GM10847 (cell line): ENCODE data around the gene MSX1.

Experiments used
- POLR2A ChIP-seq: IDR thresholded peaks from 2 replicates; pipeline ENCODE4 v1.6.1; 2011; ENCODE audit not compliant: insufficient read length; ENCODE audit errors: extremely low read depth

The MSX1 gene

DNA sequence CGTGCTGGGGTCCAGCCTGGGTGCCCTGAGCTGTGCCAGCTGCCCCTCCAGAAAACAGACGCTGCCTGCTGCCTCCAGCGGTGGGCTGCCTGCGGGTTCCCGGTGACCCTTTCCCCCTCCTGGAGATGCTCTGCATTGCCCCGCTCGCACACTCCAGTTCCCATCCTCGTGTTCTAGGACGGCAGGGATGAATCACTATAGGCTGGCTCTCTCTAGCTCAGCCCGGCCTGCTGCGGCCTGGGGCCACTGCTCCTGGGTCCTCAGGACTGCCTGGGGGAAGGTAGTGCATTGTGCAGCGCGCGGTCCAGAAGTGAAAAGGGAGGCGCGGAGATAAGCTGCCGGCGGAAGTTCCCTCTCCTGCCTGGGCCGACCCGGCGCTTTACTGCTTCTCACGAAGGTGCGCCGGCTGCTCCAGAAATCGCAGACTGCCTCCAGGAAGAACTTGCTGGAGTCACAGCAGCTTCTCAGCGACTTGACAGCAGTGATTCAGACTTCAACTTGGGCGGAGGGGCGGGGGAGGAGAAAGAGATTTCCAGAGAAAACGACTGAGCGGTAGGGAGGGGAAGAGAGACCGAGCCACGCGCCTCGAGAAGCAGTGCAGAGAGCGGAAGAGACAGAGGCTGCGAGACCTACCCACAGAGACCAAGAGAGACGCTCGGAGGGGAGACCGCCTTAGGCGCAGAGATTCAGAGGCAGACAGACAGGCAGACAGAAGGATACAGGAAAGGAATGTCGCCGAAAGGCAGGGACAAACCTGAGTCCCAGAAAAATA is 6.7 kb upstream of the MSX1 start:
- no peak for TF ChIP-seq POLR2A

DNA sequence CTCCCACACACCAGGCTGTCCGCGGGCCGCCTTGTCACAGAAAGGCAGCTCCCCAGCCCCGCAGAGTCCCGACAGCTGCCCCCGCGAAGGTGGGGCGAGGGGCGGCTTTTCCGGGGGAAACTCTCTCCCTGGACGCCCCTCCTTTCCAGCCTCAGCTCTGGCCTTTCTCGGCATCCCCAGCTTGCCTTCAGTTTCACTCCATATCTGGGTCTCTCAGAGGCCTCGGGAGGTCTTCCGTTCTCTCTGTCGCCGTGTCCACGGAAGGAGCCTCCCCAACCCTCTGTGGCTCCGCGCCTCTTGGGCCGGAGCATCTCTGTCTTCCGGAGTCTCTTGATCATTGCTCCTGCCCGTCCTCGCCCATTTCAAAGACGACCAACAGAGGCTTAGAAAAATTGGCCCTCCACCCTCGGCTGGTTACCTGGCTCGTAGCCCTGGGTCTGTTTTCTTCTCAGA is 6.1 kb upstream of the MSX1 start:
- TF ChIP-seq POLR2A: no peak

DNA sequence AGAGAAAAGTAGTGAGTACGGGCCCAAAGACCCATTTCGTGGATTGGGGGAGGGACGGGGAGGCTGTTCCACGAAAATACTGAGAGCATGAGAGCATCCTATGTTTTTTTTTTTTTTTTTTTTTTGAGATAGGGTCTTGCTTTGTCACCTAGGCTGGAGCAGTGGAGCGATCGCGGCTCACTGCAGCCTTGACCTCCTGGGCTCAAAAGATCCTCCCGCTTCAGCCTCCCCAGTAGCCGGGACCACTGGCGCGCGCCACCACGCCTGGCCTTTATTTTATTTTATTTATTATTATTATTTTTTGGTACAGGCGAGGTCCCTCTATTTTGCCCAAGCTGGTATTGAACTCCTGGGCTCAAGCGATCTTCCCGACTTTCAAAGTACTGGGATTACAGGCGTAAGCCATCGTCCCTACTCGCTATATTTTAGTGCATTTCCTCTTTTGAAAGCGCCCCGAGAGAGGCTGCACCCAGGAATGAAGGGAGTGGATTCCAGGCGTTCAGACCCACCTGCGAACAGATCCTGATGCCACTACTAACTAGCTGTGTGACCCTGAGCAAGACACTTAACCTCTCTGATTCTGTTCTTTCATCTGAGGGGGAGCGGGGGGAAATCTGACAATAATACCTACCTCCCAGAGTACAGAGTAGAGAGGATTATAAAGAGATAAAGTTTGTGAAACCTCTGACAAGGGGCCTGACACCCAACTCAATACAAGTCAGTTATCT is 5.4 kb upstream of the MSX1 start:
- no peak for TF ChIP-seq POLR2A

DNA sequence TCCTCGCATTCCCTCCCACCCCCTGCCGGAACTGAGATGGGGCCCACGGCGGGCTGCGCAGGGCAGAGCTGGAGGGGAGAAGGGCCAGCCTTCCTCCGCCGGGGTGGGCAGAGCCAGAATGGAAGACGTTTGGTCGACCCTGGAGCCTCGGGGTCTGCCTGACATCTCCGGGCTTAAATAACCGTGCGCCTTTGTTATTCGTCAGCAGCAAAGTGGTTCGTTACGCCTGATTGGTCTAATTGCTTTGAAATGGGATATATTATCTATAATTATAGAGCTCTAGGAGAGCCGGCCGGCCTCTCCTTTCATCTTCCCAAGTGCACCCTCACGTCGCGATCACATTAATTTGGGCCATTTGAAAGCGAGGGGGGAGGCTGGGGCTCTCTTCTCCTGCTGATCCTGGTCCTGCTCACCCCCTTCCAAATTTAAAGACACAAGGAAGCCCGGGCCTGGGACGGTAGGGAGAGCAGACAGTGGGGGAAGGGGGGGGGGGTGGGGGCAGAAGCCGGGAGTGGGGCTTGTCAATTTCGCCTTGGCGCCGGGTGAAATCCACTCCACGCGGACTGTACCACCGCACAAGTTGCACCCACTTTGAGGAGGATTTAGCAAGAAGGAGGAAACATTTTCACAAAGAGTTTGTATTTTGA is 4.7 kb upstream of the MSX1 start:
- TF ChIP-seq POLR2A: no peak

DNA sequence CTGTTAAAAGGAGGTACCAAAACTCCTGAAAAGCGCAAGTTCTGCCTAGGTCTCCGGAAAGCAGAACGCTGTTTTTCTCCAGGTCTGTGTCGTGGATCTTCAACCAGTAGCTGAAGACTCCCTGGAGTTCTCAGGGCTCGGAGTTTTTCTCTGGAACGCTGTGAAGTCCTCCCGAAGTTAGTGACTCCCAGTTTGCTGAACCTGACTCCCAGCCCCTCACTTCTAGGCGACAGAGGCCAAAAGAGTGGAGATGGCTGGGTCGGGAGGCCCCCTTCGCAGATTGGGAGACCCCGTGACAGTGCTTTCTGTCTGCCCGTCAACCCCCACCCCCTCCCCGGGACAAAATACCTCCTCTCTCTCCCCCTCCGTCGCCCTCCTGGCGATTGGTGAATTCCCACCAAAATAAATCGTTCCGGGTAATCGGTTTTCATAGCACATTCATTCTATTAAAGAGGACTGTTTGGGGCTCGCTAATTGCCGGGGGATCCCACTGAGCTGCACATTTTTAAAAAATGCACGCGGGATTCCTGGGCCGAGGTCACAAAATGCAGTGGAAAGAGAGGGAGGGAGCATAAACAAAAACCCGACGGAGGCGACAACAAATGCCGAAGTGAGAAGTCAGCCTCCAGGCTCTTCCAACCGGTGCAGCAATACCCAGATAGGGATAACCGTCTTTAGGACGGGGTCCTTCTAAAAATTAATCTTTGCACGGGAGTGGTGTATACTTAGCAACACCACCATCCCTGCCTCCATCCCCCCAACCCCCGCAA is 4.0 kb upstream of the MSX1 start:
- no peak for TF ChIP-seq POLR2A

DNA sequence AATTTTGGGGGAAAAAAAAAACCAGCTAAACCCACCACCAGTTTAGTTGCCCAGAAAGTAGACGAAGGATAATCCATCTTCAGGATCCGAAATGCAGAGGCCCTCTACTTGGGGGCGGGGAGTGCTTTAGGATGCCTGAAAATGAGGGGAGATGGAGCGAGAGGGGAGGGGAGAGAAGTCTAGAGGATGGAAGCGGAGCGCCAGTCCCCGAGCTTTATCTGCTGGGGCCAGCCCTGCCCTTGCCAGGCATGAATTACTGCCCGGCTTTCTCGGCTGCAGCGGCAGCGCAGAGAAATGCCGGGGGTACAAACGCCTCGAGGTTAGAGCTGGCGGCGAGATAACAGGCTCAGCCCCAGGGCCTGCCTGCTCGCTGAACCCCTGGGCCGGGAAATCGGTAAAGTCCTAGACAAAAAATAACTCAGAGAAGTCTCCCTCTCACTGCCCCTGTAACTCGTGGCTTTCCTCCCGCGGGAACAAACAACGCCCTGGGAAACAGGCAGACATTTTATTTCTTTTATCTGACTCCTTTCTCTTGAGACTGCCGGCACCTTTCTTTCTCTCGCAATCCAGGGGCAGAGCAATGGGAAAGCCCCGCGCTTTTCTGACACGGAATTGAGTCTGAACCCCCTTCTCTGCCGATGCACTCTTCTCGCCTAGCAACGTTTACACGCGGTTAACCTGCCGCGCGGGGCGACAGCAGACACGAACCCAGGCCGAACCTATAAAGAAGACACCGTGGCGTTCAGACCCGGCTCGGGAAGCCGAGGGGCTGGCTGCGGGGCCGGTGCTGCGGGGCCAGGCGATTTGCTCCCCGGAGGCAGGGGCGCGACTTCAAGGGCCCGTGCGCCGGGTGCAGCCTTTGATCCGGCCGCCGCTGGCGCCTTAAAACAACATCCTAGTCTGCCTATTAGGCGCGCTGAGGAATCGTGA is 3.1 kb upstream of the MSX1 start:
- no peak for TF ChIP-seq POLR2A

DNA sequence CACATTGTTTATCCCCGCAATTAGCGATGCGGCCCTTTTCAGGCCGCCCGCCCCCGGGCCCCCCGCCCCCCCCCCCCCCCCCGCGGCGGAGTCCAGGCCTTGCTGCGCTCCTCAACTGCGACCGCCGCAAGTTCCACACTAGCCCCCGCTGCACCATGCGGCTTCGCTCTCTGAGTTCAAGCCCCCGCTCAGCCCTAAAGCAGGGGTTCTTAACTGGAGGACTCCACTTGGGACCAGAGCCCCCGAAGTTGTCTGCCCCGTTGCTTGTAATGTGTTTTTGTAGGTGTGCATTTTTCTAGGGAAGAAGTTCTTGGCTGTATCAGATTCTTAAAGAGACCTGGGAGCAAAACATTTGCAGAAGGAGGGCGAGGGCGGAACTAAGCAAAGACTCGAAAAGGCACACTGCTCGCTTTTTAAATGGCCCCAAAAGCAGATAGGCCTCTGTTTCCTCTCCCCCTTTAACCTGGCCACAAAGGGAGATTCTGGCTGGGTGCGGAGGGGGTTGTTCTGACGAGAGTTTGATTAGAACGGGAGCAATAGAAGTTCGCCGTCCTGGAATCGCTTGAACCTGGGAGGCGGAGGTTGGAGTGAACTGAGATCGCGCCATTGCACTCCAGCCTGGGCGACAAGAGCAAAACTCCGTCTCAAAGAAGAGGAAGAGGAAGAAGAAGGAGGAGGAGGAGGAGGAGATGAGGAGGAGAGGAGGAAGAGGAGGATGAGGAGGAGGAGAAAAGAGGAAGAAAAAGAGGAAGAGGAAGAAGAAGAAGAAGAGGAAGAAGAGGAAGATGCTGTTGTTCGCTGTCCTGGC is 2.3 kb upstream of the MSX1 start:
- no peak for TF ChIP-seq POLR2A

DNA sequence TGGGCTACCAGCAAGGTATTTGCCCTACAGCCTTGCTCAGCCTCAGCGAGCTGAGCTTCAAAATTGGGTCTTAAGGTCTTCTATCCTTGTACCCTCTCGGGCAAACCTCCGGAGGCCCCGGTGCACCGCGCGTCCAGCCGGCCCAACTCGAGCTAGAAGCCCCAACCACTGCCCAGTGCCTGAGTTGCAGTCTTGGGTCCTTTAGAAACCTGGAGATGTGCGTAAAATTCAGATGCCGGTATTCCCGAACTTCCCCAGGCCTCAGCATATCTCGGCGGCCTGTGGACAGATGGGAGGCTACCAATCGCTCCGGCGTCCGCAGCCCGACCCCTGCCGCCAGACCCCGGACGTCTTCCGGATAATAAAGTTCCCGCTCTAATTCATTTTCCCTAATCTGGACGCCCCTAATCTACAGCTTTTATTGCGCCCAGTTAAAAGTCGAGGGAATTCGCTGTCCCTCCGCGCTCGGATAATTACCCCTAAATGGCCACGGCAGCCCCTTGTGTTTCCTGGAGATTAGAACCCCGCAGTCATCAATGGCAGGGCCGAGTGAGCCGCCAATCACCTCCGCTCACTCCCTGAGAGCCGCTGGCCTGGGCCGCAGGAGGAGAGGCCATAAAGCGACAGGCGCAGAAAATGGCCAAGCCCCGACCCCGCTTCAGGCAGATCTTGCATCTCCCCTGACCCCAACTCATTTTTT is 1.5 kb upstream of the MSX1 start:
- no peak for TF ChIP-seq POLR2A

DNA sequence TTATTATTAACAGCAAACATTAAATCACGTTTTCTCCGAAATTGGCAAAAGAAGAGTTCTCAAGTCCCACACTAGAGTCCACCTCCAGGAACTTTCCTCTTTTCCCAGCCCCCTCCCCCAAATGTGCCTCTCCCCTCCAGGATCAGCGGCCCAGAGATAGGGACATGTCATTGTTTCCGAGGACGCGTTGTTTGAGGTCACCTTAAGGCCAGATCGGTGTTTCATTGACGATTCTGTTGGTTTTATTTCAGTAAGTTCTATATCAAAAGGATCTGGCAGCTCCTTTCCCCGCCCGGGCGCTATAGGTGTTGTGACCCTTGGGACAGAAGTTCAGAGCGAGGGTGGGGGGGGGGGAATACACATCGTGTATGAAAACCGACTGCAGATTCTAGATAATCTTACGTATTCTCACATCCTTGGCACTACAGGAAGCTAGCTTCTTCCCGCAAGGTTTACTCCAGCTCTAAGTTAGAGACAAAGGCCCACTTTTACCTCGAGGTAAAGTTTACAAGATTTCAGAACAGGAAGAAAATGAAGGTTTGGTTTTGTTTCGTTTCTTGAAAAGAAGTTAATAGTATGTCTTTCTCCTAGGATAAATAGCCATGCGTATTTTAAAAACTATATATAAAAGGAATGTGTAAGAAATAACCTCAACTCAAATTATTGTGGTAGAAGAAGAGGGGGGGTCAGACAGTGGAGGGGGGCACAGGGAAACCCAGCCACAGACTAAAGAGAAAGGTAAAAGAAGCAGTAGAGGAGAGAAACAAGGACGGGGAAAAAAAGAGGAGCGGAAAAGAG is 739 bp upstream of the MSX1 start:
- no peak for TF ChIP-seq POLR2A

DNA sequence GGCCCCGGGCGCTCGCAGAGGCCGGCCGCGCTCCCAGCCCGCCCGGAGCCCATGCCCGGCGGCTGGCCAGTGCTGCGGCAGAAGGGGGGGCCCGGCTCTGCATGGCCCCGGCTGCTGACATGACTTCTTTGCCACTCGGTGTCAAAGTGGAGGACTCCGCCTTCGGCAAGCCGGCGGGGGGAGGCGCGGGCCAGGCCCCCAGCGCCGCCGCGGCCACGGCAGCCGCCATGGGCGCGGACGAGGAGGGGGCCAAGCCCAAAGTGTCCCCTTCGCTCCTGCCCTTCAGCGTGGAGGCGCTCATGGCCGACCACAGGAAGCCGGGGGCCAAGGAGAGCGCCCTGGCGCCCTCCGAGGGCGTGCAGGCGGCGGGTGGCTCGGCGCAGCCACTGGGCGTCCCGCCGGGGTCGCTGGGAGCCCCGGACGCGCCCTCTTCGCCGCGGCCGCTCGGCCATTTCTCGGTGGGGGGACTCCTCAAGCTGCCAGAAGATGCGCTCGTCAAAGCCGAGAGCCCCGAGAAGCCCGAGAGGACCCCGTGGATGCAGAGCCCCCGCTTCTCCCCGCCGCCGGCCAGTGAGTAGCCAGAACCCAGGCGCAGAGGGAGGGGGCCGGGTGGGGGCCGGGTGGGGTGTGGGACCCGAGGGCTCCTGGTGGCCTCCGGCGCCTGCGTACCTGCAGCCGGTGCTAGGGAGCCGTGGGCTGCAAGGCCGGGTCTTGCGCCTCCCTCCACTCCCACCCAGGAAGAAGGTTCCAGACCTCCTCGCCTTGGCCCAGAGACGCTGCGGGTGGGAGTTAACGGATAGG is 534 bp downstream of the MSX1 start:
- TF ChIP-seq POLR2A: no peak

DNA sequence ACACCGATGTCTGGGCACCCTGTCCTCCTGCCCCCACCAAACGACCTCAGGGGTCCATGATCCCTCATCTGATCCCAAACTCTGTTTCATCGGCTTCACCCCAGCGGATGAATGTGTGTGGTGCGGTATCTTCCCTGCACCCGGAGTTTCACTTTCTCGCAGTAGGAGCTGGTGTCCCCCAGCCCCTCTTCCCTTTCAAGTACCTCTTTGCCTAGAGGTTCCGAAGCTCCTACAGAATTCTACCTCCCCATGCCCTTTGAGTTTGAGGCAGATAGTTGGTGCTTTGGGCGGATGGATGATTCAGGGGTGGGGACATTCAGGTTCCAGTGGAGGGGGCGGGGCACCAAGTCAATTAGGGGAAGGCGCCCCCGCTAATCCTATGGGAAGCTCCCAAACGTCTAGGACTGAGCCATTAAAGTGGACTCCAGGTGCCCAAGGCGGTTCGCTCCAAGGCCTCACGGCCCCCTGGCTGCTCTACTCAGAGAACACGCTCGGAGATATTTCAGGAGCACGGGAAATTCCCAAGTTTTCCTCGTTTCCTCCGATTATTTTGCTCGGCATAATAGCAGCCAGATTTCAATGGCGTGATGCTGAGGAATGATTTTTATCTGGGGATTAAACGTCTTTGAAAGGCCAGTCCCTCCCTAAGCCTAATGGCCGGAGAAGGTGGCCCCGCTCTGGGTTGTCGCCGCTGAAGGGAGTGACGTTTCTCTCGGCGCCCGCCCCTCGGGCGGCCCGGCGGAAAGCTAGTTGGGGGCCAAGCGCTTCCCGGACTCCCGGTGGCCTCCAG is 1.3 kb downstream of the MSX1 start:
- no peak for TF ChIP-seq POLR2A
